Activated CD8-positive, alpha-beta memory T cell treated with anti-CD3 and anti-CD28 coated beads for 36 hours (primary cell): ENCODE measurements around the gene SPINDOC. TPM values are rescaled to one million over a fixed set of nuclear protein-coding genes. Genes with fewer than 3 reads are reported as not detected.

Experiments used
- CTCF ChIA-PET: fragments of 350-600 bp; sonication (Branson Sonifier 250); formaldehyde crosslinking; loops from one replicate; lab custom pipeline; 2021; ENCODE audit warnings: antibody characterized with exemption; lab: Charles Lee
- POLR2A ChIA-PET: fragments of 350-600 bp; sonication (Branson Sonifier 250); formaldehyde crosslinking; loops from one replicate; lab custom pipeline; 2021; ENCODE audit warnings: antibody characterized with exemption; lab: Charles Lee
- total RNA-seq, 2 experiments: library from RNA; stranded (reverse); gene quantifications; one replicate each; pipeline ENCODE4 v1.2.3, GENCODE V29; 2021

Gene SPINDOC
- total RNA-seq, 2 experiments from 2014 or later: 46.1 to 49.7 TPM

GRCh38 chr11:63818609-63819008 is 5.4 kb downstream of the SPINDOC start:
- ChIA-PET POLR2A (no interaction called here), CTCF (interaction anchor here (1.5 kb wide), 1 partner anchor 10 kb away, joined by 3 read pairs; no protein-coding TSS in a partner anchor)

DNA sequence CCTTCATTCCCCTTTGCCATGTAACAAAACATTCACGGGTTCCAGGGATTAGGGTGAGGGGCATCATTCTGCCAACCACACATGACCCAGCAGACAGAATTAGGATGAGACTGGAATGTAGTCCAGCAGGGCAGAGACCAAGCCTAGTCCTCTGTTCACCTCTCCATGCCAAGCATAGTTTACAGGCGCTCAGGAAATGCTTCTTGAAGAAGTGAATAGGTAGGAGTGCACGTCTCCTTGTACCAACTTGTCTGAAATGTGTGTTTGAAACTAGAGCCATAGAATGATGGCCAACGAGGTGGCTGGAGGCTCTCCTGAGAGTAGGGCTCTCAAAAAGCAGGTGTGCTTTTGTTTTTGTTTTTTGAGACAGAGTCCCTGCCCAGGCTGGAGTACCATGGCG is 8.2 kb downstream of the SPINDOC start:
- ChIA-PET CTCF (interaction anchor here (0.7 kb wide), 1 partner anchor 16 kb away, joined by 3 read pairs; no protein-coding TSS in a partner anchor), POLR2A (no interaction called here)

DNA sequence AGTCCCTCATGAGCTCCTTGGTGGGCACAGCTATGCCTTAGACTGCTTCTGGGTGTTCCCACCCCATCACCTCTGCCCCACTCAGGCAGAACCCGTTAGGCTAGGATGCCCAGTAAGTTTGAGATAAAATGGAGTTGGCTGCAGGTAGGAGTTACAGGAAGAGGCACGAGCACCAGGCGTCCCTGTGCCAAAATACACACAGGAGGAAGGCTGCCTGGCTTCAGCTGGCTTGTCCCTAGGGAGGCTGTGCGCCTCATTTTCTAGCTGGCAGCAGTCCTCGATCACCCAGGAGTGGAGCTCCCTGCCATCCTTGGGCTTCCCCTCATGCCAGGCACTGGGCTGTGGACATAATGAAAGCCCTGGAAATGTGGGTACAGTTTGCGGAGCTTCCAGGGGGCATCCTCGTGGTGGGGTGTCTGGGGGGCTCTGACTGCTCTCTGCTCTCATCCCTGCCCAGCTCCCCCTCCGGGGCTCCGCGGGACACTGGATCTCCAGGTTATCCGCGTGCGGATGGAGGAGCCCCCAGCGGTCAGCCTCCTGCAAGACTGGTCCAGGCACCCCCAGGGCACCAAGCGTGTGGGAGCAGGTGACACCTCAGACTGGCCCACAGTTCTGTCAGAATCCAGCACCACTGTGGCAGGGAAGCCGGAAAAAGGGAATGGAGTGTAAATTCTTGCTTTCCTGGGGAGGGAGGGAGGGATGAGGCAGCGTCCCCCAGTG is 13.4 kb downstream of the SPINDOC start:
- POLR2A ChIA-PET: no interaction called here

GRCh38 chr11:63829823-63830489 is 16.7 kb downstream of the SPINDOC start:
- ChIA-PET POLR2A (no interaction called here), CTCF (no interaction called here)

More for the DNA sequence above, 13.4 kb downstream of the SPINDOC start:
- CTCF ChIA-PET: interaction anchor here (1.2 kb wide), 1 partner anchor 22 kb away, joined by 3 read pairs; no protein-coding TSS in a partner anchor

GRCh38 chr11:63831326-63831725 is 18.1 kb downstream of the SPINDOC start:
- CTCF ChIA-PET: interaction anchor here (0.6 kb wide), 1 partner anchor 76 kb away, joined by 5 read pairs; no protein-coding TSS in a partner anchor
- POLR2A ChIA-PET: no interaction called here

DNA sequence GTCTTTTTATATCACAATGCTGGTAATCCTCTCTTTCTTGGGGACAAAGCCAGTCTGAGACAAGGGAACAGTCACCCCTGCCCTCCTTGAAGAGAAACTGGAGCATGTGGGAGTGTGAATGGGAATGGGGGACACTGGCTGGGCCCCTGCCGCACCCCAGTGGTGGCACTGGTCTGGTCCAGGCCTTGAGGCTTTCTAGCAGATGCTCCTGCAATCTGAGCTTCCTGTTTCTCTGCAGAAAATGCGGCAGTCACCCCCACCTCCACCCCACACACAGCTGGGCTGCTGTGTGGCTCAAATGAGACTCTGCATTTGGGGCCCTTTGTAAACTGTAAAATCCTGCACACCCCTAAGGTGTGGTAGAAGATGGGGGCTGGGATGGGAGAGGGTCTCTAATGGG is 19.1 kb downstream of the SPINDOC start:
- ChIA-PET POLR2A (no interaction called here), CTCF (no interaction called here)

DNA sequence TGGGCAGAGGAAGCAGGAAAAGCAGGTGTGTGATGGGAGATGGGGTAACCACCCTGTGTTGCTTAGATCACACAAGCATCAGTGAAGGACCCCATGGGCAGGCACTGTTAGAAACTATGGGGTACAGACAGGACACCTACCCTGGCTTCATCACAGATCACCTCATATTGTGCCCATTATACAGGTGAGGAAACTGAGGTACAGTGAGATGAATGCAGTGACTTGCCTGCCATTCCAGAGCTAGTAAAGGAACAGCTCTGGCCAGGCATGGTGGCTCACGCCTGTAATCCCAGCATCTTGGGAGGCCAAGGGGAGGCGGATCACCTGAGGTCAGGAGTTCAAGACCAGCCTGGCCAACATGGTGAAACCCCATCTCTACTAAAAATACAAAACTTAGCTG is 19.8 kb downstream of the SPINDOC start:
- ChIA-PET POLR2A (no interaction called here), CTCF (no interaction called here)

DNA sequence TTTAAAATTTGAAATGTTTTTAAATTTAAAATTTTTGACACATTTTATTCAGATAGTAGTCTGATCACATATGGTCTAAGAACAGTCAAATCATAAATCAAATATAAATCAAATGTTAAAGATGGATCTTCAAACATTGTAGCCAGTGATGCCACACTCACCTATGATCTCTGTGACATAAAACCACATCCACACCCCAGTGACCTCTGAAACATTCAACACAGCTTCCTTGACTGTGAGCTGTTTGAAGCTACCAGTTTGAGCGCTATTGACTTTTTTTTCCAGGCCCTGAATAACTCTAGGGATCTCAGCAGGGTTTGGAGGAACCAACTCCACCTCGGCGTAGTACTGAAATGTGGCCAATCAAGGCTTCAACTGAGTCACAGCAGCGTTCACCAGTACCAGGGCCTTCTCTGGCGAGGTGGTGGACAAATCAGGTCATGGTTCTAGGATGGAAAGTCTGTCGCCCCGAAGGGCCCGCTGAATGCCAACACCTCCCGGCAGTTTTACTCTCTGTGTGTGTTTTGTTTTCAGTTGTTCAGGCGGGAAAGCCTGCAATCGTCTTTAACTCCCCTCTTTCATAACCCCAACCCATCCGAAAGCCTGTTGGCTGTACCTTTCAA is 21.4 kb downstream of the SPINDOC start:
- CTCF ChIA-PET: interaction anchor here (0.9 kb wide), 1 partner anchor 111 kb away, joined by 4 read pairs; no protein-coding TSS in a partner anchor
- POLR2A ChIA-PET: no interaction called here

- ChIA-PET CTCF (interaction anchor here (1.2 to 4.1 kb wide), 2 partner anchors 109 to 161 kb away, joined by 3 to 63 read pairs; no protein-coding TSS in a partner anchor), POLR2A (no interaction called here)
Observed at GRCh38 chr11:63835158-63835545, 21.9 kb downstream of the SPINDOC start.

- POLR2A ChIA-PET: interaction anchor here (0.5 to 0.6 kb wide), 3 partner anchors 29 to 213 kb away, joined by 3 to 6 read pairs (median 3); no protein-coding TSS in a partner anchor
- CTCF ChIA-PET: interaction anchor here (0.6 to 4.1 kb wide), 32 partner anchors 9 to 434 kb away, joined by 3 to 63 read pairs (median 4); partner anchors contain the start of genes NAA40, RCOR2 and ZFTA
Observed at GRCh38 chr11:63837027-63837688, 23.9 kb downstream of the SPINDOC start.

- POLR2A ChIA-PET: interaction anchor here (0.6 kb wide), 1 partner anchor 104 kb away, joined by 3 read pairs; no protein-coding TSS in a partner anchor
- CTCF ChIA-PET: interaction anchor here (0.9 to 4.1 kb wide), 29 partner anchors 11 to 434 kb away, joined by 3 to 63 read pairs (median 5); partner anchors contain the start of genes NAA40, RCOR2 and ZFTA
Observed at GRCh38 chr11:63837739-63838138, 24.5 kb downstream of the SPINDOC start.

DNA sequence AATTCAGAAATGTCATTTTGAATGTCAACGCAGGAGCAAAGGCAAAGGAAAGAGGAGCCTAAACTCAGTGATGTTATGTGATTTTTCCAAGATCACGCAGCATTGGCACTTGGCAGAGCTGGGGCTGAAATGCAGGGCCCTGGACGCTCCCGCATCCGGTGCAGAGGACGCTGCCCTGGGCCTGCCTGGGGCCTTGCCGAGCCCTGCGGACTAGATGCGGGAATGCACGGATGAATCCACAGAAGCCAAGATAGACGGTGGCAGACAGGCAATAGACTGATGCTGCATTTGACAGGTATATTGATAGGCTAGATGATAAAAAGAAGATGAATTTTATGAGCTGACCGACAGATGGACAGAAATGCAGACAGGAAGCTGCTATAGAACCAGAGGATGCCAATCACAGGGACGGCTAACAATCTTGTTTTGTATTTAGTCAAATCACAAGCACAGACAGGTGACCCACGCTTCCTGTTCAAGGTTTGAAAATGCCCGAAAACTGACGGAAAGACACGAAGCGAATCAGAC is 25.0 kb downstream of the SPINDOC start:
- POLR2A ChIA-PET: interaction anchor here (0.6 to 1.0 kb wide), 6 partner anchors 27 to 1253 kb away, joined by 3 to 5 read pairs (median 3); partner anchors contain the start of gene MACROD1
- CTCF ChIA-PET: interaction anchor here (0.7 to 4.1 kb wide), 25 partner anchors 10 to 316 kb away, joined by 3 to 63 read pairs (median 5); partner anchors contain the start of genes NAA40, RCOR2 and ZFTA

- ChIA-PET CTCF (interaction anchor here (0.7 to 4.1 kb wide), 20 partner anchors 10 to 310 kb away, joined by 3 to 63 read pairs (median 4); partner anchors contain the start of genes NAA40, RCOR2 and ZFTA), POLR2A (interaction anchor here (0.6 to 1.0 kb wide), 5 partner anchors 27 to 1252 kb away, joined by 3 to 5 read pairs (median 3); partner anchors contain the start of gene MACROD1)
Observed at GRCh38 chr11:63838678-63839507, 25.6 kb downstream of the SPINDOC start, which contains the start of gene MARK2. MARK2 (plus strand) TSS chr11:63839110; CDS start chr11:63839507, 397 bp downstream.

DNA sequence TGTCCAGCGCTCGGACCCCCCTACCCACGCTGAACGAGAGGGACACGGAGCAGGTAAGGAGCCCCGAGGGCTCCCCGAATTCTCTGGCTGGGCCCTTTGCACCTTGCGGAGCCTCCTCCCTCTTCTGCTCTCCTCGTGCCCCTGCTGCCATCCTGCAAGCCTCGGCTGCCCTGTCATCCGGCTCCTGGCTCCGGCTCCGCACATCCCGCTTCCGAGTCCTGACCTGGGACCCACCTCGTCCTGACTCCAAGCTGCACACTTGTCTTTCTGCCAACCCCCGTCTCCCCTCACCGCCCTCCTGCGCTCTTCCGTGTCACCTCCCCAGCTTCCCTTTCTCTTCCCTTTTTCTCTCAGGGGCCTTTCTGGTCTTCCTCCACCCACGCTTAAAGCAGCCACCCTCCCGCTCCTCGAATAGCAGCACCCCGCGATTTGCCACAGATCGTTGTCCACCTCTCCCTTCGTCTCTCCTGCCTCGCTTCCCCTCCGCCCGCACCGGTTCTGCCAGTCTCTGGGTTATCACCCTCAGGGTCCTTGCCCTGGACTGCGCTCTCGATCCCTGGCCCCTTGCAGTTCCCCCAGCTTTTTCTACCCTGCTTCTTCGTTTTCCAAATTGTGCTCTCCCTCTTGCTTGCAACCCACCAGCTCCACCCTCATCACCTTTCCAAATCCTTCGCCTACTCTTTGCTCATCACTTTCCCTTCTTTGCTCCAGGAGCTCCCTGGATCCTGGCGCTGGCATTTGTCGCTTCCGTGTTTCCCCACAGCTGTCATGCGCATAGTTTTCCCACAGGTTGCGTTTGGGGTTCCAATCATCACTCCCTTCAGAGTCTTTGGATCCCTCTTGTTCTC is 26.5 kb downstream of the SPINDOC start:
- CTCF ChIA-PET: interaction anchor here (0.9 to 3.2 kb wide), 7 partner anchors 23 to 309 kb away, joined by 3 to 17 read pairs (median 4); partner anchors contain the start of gene RCOR2
- POLR2A ChIA-PET: no interaction called here

DNA sequence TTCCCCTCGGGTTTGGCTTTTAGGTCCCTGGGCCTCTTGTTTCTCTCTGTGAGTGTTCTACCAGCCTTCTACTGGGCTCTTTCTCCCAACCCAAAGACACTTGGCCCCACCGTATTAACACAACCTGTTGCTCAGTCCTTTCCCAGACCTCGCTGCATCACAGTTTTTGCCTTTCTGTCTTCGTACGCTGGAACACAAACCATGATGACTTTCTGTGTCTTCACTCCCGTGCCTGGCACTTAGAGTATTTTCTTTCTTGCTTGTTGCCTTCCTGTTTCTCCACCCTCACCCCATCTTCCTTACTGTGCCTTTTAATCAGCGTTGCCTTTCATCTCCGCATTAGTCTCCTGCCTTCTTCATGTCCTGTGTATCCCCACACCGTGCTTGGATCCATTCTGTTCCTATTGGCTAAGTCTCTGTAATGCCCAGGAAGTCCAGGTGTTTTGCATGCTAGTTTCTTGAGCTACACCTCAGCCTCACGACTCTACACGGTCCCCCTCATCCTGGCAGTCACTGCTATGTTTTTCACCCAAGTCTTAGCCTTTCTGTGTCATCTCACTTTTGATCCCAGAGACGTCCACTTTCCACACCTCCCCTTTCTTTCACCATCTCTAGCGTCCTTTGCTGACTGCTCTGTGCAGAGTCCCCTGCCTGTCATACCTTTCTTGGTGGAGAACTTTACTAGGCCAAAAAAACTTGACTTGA is 27.3 kb downstream of the SPINDOC start:
- ChIA-PET POLR2A (no interaction called here), CTCF (interaction anchor here (0.8 to 1.4 kb wide), 4 partner anchors 25 to 105 kb away, joined by 3 to 5 read pairs (median 4); partner anchors contain the start of gene RCOR2)

GRCh38 chr11:63841554-63841953 is 28.3 kb downstream of the SPINDOC start:
- POLR2A ChIA-PET: no interaction called here
- CTCF ChIA-PET: no interaction called here
